HepG2 (cell line): ENCODE results near the gene PRKCZ. TPM values are rescaled to one million over a fixed set of nuclear protein-coding genes. Genes with fewer than 3 reads are reported as not detected.

Source experiments
- ARID5B ChIP-seq: IDR thresholded peaks from 2 replicates; pipeline ENCODE4 v1.4.0; 2020; ENCODE audit warnings: mild to moderate bottlenecking, missing genetic modification reagents
- DMAP1 ChIP-seq: IDR thresholded peaks from 2 replicates; pipeline ENCODE4 v1.6.1; 2016
- DR1 ChIP-seq: sonication (generic); formaldehyde crosslinking; IDR thresholded peaks from 2 replicates; pipeline ENCODE4 v1.8.0; 2021; ENCODE audit warnings: mild to moderate bottlenecking, missing genetic modification reagents, inconsistent platforms
- DRAP1 ChIP-seq: IDR thresholded peaks from 2 replicates; pipeline ENCODE4 v1.6.1; 2016; ENCODE audit warnings: missing genetic modification reagents, missing compliant biosample characterization
- HNRNPK ChIP-seq: fragments of 200-400 bp; formaldehyde crosslinking; IDR thresholded peaks from 2 replicates; pipeline ENCODE4 v1.6.1; 2018; ENCODE audit warnings: low read length, low read depth, moderate library complexity, mild to moderate bottlenecking; ENCODE audit not compliant: poor library complexity, severe bottlenecking
- HOXA3 ChIP-seq: sonication (generic); formaldehyde crosslinking; IDR thresholded peaks from 2 replicates; pipeline ENCODE4 v1.5.0; 2020; ENCODE audit warnings: missing genetic modification reagents
- JUN ChIP-seq: sonication (generic); formaldehyde crosslinking; IDR thresholded peaks from 2 replicates; pipeline ENCODE4 v1.4.0; 2020; ENCODE audit warnings: mild to moderate bottlenecking, missing genetic modification reagents
- KLF12 ChIP-seq: sonication (generic); formaldehyde crosslinking; IDR thresholded peaks from 2 replicates; pipeline ENCODE4 v1.4.0; 2020; ENCODE audit warnings: missing genetic modification reagents, borderline replicate concordance
- LCORL ChIP-seq, 2 experiments: fragments of 450-650 bp in 1 of 2; sonication (generic) in 1 of 2; formaldehyde crosslinking in 1 of 2; IDR thresholded peaks; 2 replicates each; pipeline versions ENCODE4 v1.5.0 to v1.6.1; 2017 to 2020; ENCODE audit warnings: antibody characterized with exemption in 1 of 2, missing genetic modification reagents in 1 of 2
- MXD4 ChIP-seq: IDR thresholded peaks from 2 replicates; pipeline ENCODE4 v1.6.1; 2016; ENCODE audit warnings: mild to moderate bottlenecking, missing biosample characterization, missing genetic modification reagents
- PITX1 ChIP-seq: sonication (generic); formaldehyde crosslinking; IDR thresholded peaks from 2 replicates; pipeline ENCODE4 v1.5.1; 2020; ENCODE audit warnings: mild to moderate bottlenecking, missing genetic modification reagents
- POGK ChIP-seq: sonication (generic); formaldehyde crosslinking; conservative IDR thresholded peaks from 2 replicates; pipeline ENCODE4 v1.8.0; 2022; ENCODE audit warnings: mild to moderate bottlenecking, moderate library complexity, missing genetic modification reagents
- SOX6 ChIP-seq, 2 experiments: fragments of 450-650 bp in 1 of 2; sonication (generic) in 1 of 2; formaldehyde crosslinking in 1 of 2; IDR thresholded peaks; 2 replicates each; pipeline versions ENCODE4 v1.4.0 to v1.6.1; 2017 to 2020; ENCODE audit warnings: antibody characterized with exemption in 1 of 2, mild to moderate bottlenecking in 1 of 2, missing genetic modification reagents in 1 of 2
- SP5 ChIP-seq: IDR thresholded peaks from 2 replicates; pipeline ENCODE4 v1.6.1; 2016; ENCODE audit warnings: low read depth, borderline replicate concordance
- ZNF234 ChIP-seq: sonication (generic); formaldehyde crosslinking; conservative IDR thresholded peaks from 2 replicates; pipeline ENCODE4 v1.5.1; 2020; ENCODE audit warnings: mild to moderate bottlenecking, missing genetic modification reagents
- ZNF251 ChIP-seq: sonication (generic); formaldehyde crosslinking; IDR thresholded peaks from 2 replicates; pipeline ENCODE4 v1.9.0; 2021; ENCODE audit warnings: mild to moderate bottlenecking, missing genetic modification reagents
- ZNF432 ChIP-seq: sonication (generic); formaldehyde crosslinking; IDR thresholded peaks from 2 replicates; pipeline ENCODE4 v1.5.0; 2020; ENCODE audit warnings: missing genetic modification reagents, mild to moderate bottlenecking, borderline replicate concordance
- ZNF501 ChIP-seq: sonication (generic); formaldehyde crosslinking; IDR thresholded peaks from 2 replicates; pipeline ENCODE4 v1.5.1; 2020; ENCODE audit warnings: mild to moderate bottlenecking, moderate library complexity, missing genetic modification reagents
- polyA plus RNA-seq, 8 experiments: library from polyadenylated mRNA; depleted of rRNA in 3 of 8; stranded (reverse) in 7 of 8; unstranded in 1 of 8; fragments of >200 nt; fragmentation: Illumina TruSeq in 4 of 8; extraction: Trizol in 4 of 8; gene quantifications; 2 replicates each; pipeline versions ENCODE4 v1.2.1 to v1.2.3, GENCODE V29; 2011 to 2016; ENCODE audit warnings: low read depth in 4 of 8, missing spikeins in 1 of 8, mixed read lengths in 1 of 8; ENCODE audit not compliant: insufficient read depth in 1 of 8
- total RNA-seq, 5 experiments: library from RNA; depleted of rRNA; stranded (reverse); fragments of >200 nt; fragmentation: Illumina TruSeq; extraction: Trizol; gene quantifications; 2 replicates each; pipeline ENCODE4 v1.2.3, GENCODE V29; 2016; ENCODE audit warnings: low read depth in 1 of 5
- TF ChIP-seq, protein P1 (sequence below): sonication (generic); formaldehyde crosslinking; IDR thresholded peaks from 2 replicates; pipeline ENCODE4 v1.5.1; 2020; ENCODE audit warnings: mild to moderate bottlenecking, missing genetic modification reagents

The PRKCZ gene
- total and polyA plus RNA-seq, 2 of the 13 experiments (the other 11 are each of a cell fraction or from before 2014, with no cell fraction given) = 34.7 to 85.2 TPM

- TF ChIP-seq, protein P1, sequence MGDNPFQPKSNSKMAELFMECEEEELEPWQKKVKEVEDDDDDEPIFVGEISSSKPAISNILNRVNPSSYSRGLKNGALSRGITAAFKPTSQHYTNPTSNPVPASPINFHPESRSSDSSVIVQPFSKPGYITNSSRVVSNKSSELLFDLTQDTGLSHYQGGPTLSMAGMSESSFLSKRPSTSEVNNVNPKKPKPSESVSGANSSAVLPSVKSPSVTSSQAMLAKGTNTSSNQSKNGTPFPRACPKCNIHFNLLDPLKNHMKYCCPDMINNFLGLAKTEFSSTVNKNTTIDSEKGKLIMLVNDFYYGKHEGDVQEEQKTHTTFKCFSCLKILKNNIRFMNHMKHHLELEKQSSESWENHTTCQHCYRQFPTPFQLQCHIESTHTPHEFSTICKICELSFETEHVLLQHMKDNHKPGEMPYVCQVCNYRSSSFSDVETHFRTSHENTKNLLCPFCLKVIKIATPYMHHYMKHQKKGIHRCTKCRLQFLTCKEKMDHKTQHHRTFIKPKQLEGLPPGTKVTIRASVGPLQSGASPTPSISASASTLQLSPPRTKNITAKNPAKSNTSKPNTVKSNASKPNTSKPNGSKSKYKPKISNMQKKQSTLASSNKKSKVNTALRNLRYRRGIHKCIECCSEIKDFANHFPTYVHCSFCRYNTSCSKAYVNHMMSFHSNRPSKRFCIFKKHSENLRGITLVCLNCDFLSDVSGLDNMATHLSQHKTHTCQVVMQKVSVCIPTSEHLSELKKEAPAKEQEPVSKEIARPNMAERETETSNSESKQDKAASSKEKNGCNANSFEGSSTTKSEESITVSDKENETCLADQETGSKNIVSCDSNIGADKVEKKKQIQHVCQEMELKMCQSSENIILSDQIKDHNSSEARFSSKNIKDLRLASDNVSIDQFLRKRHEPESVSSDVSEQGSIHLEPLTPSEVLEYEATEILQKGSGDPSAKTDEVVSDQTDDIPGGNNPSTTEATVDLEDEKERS (CRISPR knock-in tag) = 0 out of 2 replicates have a peak, but pooled peaks have one; percentile 18
- TF ChIP-seq SP5 (CRISPR knock-in tag) = no peak
- TF ChIP-seq DR1 (CRISPR knock-in tag) = no peak; the same call in 1 of the 2 replicates
- no peak for TF ChIP-seq JUN (CRISPR knock-in tag)
- TF ChIP-seq HOXA3 (CRISPR knock-in tag) = peak; percentile 19; the same call in 1 of the 2 replicates
- TF ChIP-seq KLF12 (CRISPR knock-in tag) = peak; percentile 37; the same call in 1 of the 2 replicates
- TF ChIP-seq DRAP1 = no peak
- TF ChIP-seq MXD4 = peak; percentile 20
- TF ChIP-seq ZNF234 (CRISPR knock-in tag) = no peak
- TF ChIP-seq LCORL (IDR thresholded peaks at IDR 0.05) = no peak
- 0 out of 2 replicates have a peak, but pooled peaks have one; percentile 41 for TF ChIP-seq LCORL (CRISPR knock-in tag; IDR thresholded peaks at IDR 0.05)
- no peak for TF ChIP-seq ZNF251 (CRISPR knock-in tag)
- TF ChIP-seq SOX6 (IDR thresholded peaks at IDR 0.05) = no peak
- TF ChIP-seq SOX6 (CRISPR knock-in tag; IDR thresholded peaks at IDR 0.05) = peak; percentile 65
- no peak for TF ChIP-seq ZNF501 (CRISPR knock-in tag)
- TF ChIP-seq ARID5B (CRISPR knock-in tag) = no peak; the same call in 1 of the 2 replicates
- no peak; the same call in 1 of the 2 replicates for TF ChIP-seq DMAP1 (CRISPR knock-in tag)
- TF ChIP-seq ZNF432 = no peak
- no peak for TF ChIP-seq HNRNPK
- peak; percentile 25; the same call in 1 of the 2 replicates for TF ChIP-seq POGK (CRISPR knock-in tag)
- peak; percentile 27 for TF ChIP-seq PITX1 (CRISPR knock-in tag)
Observed at GRCh38 chr1:2234762-2235113, 184.5 kb downstream of the PRKCZ start (continued).
